Progenitor cell of endocrine pancreas (in vitro differentiated cells): Measurements from ENCODE around the gene SZT2. TPM values are rescaled to one million over a fixed set of nuclear protein-coding genes. Genes with fewer than 3 reads are reported as not detected.

Source experiments
- DNase-seq: peaks from one replicate; pipeline ENCODE4 v3.0.0; 2021; ENCODE audit warnings: low spot score; ENCODE audit not compliant: unreplicated experiment
- H3K27ac Mint-ChIP-seq: 2 replicates; pipeline ENCODE4 v1.8.0; 2021; ENCODE audit warnings: mild to moderate bottlenecking, moderate library complexity, mixed read lengths
- H3K27me3 Mint-ChIP-seq: 2 replicates; pipeline ENCODE4 v1.8.0; 2021; ENCODE audit warnings: mixed read lengths
- H3K36me3 Mint-ChIP-seq: 2 replicates; pipeline ENCODE4 v1.8.0; 2022; ENCODE audit warnings: mixed read lengths; ENCODE audit not compliant: insufficient read depth
- H3K4me1 Mint-ChIP-seq: 2 replicates; pipeline ENCODE4 v1.8.0; 2021; ENCODE audit warnings: low read depth, mixed read lengths
- H3K4me3 Mint-ChIP-seq: 2 replicates; pipeline ENCODE4 v1.8.0; 2021; ENCODE audit warnings: low read depth, mild to moderate bottlenecking, moderate library complexity, mixed read lengths
- H3K9me3 Mint-ChIP-seq: 2 replicates; pipeline ENCODE4 v1.8.0; 2021; ENCODE audit warnings: low read depth, mixed read lengths
- CTCF ChIP-seq: fragments of 200-600 bp; sonication (generic); IDR thresholded peaks from one replicate; pipeline ENCODE4 v1.5.0; 2021; ENCODE audit warnings: antibody characterized with exemption, mild to moderate bottlenecking; ENCODE audit not compliant: unreplicated experiment
- total RNA-seq: library from RNA; stranded (reverse); gene quantifications from 2 replicates; pipeline ENCODE4 v1.2.1, GENCODE V29; 2021

The SZT2 gene
- total RNA-seq, 1 donor from 2014 or later, result 75.4 TPM

DNA sequence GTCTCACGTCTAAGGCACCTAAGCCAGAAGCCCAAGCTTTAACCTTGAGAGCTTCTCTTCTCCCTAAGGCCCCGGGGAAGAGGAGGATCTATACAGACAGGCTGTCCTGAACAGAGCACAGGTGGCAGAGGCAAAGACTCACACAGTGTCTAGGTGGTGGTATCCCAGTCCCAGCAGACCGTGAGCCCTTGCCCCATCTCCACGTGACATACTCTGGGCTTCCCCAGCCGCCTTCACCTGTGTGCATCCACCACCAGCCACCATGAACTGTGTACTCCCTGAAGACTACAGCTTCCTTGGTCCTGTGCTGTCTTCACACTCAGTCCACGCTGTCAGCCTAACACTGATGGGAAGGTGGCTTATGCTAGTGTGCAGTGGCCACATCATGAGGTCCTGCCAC, 31.7 kb downstream of the SZT2 start:
- no peak for TF ChIP-seq CTCF
- no peak for DNase-seq

DNA sequence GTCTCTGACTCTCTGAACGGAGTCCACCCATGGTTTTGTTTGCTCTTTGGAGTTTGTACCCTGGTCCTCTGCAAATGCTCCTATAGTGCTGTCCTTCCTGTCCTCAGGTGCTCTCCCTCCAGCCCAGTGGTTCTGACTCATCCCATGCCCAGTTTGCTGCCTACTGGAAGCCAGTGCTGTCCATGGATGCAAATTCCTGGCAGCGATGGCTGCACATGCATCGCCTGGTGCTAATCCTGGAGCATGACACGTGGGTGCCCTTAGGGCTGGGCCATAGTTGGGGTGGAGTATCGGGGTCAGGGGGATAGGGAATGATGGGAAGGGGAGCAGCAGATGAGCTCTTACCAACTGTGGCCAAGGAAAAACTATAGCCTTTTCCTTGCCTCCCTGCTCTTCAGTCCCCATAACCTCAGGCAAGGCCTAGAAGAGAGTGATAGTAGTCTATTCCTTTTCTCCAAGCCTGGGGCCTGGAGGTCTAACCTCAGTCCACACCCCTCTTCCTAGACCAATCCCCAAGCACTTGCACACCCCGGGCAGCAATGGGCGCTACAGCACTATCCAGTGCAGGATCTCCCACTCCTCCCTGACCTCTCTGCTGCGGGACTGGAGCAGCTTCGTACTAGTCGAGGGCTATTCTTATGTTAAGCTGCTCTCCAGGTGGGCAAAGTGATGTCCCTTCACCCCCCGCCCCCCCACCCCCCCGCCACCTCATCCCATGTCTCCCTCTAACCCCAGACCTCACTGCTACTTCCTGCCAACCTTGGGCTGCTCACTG, 32.5 kb downstream of the SZT2 start:
- TF ChIP-seq CTCF, result no peak
- Mint-ChIP-seq H3K27me3 (no peaks in the 10 kb centered on the region), H3K4me1 (no peaks in the 10 kb centered on the region), H3K36me3 (peaks cover 10% of the 10 kb centered on the region), H3K27ac (no peak overlapping the region), H3K4me3 (no peak overlapping the region), H3K9me3 (no peaks in the 10 kb centered on the region)
- DNase-seq, result no peak

More for the DNA sequence above, 31.7 kb downstream of the SZT2 start:
- H3K36me3 Mint-ChIP-seq, result peaks cover 6% of the 10 kb centered on the region
- no peaks in the 10 kb centered on the region for H3K27me3 Mint-ChIP-seq
- no peaks in the 10 kb centered on the region for H3K4me1 Mint-ChIP-seq
- no peaks in the 10 kb centered on the region for H3K9me3 Mint-ChIP-seq
- H3K27ac Mint-ChIP-seq, result no peak overlapping the region
- no peak overlapping the region for H3K4me3 Mint-ChIP-seq

- no peak for DNase-seq
- Mint-ChIP-seq H3K27me3 (no peaks in the 10 kb centered on the region), H3K9me3 (no peaks in the 10 kb centered on the region), H3K27ac (no peak overlapping the region), H3K4me3 (no peak overlapping the region), H3K36me3 (peaks cover 10% of the 10 kb centered on the region), H3K4me1 (no peaks in the 10 kb centered on the region)
- TF ChIP-seq CTCF, result no peak
These were observed 33.4 kb downstream of the SZT2 start for GRCh38 chr1:43422995-43423671.

DNA sequence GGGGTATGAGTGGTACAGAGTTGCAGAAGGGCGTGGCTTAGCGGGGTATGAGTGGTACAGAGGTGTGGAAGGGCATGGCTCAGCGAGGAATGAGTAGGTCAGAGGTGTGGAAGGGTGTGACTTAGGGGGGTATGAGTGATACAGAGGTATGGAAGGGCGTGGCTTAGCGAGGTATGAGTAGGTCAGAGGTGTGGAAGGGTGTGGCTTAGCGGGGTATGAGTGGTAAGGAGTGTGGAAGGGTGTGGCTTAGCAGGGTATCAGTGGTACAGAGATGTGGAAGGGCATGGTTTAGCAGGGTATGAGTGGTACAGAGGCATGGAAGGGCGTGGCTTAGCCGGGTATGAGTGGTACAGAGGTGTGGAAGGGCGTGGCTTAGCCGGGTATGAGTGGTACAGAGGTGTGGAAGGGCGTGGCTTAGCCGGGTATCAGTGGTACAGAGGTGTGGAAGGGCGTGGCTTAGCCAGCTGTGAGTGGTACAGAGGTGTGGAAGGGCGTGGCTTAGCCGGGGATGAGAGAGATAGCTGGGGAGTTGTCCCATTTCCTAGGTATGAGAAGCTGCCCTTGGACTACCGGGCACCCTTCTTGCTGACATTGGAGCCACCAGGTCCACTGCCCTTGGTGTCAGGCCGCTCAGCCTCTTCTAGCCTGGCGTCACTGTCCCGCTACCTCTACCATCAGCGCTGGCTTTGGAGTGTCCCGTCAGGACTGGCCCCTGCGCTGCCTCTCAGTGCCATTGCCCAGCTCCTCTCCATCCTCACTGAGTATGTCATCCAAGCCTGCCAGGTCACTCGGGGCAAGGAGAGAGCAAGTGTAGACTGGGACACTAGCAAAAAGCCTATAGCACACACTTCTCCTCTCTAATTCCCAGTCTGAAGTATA, 34.2 kb downstream of the SZT2 start:
- H3K4me3 Mint-ChIP-seq, result no peak overlapping the region
- no peaks in the 10 kb centered on the region for H3K27me3 Mint-ChIP-seq
- DNase-seq, result no peak
- no peaks in the 10 kb centered on the region for H3K9me3 Mint-ChIP-seq
- no peak for TF ChIP-seq CTCF
- H3K4me1 Mint-ChIP-seq, result no peaks in the 10 kb centered on the region
- H3K36me3 Mint-ChIP-seq, result peaks cover 12% of the 10 kb centered on the region
- no peak overlapping the region for H3K27ac Mint-ChIP-seq

DNA sequence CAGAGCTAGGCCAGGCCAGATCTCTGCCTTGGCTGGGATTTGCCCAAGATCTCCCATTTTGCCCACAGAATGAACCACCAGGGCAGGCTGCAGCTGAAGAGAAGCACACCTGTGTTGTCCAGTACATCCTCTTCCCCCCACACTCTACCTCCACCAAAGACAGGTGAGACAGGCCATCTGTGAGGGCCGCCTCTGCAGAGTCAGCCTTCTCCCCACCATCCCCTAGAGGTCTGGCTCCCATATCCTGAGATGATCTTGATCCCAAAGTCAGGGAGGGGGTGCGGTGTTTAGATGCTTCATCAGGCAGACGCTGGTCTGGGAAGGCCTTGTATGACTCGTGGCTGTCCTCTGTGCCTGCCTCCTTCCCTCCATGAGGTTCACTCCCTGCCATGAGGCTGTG, 35.3 kb downstream of the SZT2 start:
- no peak for DNase-seq
- H3K36me3 Mint-ChIP-seq, result peaks cover 15% of the 10 kb centered on the region
- no peaks in the 10 kb centered on the region for H3K4me1 Mint-ChIP-seq
- H3K4me3 Mint-ChIP-seq, result no peak overlapping the region
- no peaks in the 10 kb centered on the region for H3K9me3 Mint-ChIP-seq
- H3K27me3 Mint-ChIP-seq, result no peaks in the 10 kb centered on the region
- no peak overlapping the region for H3K27ac Mint-ChIP-seq
- no peak for TF ChIP-seq CTCF
